ENCODE measurements around the gene GCGR. TPM values are rescaled to one million over a fixed set of nuclear protein-coding genes. Genes with fewer than 3 reads are reported as not detected.

Gene GCGR
- total RNA-seq, 1 donor from 2014 or later, result not detected

- peaks cover 9% of the 10 kb centered on the region for H3K4me1 Mint-ChIP-seq (ENCODE audit: low read depth, unreplicated experiment)
- FAIRE-seq (no peak), DNase-seq (ENCODE audit: low read depth) (no peak)
- no peak overlapping the region for H3K4me2 ChIP-seq (ENCODE audit: low read length)
- no peak overlapping the region for H3K27ac ChIP-seq (ENCODE audit: low read depth, low read length)
- peaks cover 3% of the 10 kb centered on the region for H3K27me3 Mint-ChIP-seq (ENCODE audit: low read depth, unreplicated experiment)
- no peaks in the 10 kb centered on the region for H3K27me3 ChIP-seq (ENCODE audit: insufficient read depth, low read length)
- H3K9ac ChIP-seq (ENCODE audit: low read length), result no peak overlapping the region
- TF ChIP-seq EZH2 (IDR thresholded peaks at IDR 0.05; ENCODE audit: insufficient read depth, low read length) (no peak), CTCF (IDR thresholded peaks at IDR 0.05; ENCODE audit: insufficient read depth, low read depth, low read length) (no peak)
- peaks cover 66% of the 10 kb centered on the region for H3K79me2 ChIP-seq (ENCODE audit: insufficient read depth, low read length)
- no peaks in the 10 kb centered on the region for H3K36me3 ChIP-seq (ENCODE audit: insufficient read depth, low read length)
- H3K36me3 Mint-ChIP-seq (ENCODE audit: low read depth, unreplicated experiment), result no peaks in the 10 kb centered on the region
- no peak overlapping the region for H3K27ac Mint-ChIP-seq (ENCODE audit: unreplicated experiment)
- H4K20me1 ChIP-seq (ENCODE audit: insufficient read depth, low read length), result peaks cover 57% of the 10 kb centered on the region
- H3K4me1 ChIP-seq (ENCODE audit: insufficient read depth, low read length), result peaks cover 13% of the 10 kb centered on the region
- H3K4me3 ChIP-seq (ENCODE audit: insufficient read depth, low read depth, low read length), result no peak overlapping the region
- H3K9me3 Mint-ChIP-seq (ENCODE audit: unreplicated experiment), result peaks cover 1% of the 10 kb centered on the region
- no peak overlapping the region for H3K4me3 Mint-ChIP-seq (ENCODE audit: unreplicated experiment)
- no peak overlapping the region for H2AFZ ChIP-seq (ENCODE audit: low read depth, low read length)
- no peaks in the 10 kb centered on the region for H3K9me3 ChIP-seq (ENCODE audit: insufficient read depth, low read depth, low read length)
Observed at GRCh38 chr17:81828656-81829055, 24.7 kb downstream of the GCGR start.

DNA sequence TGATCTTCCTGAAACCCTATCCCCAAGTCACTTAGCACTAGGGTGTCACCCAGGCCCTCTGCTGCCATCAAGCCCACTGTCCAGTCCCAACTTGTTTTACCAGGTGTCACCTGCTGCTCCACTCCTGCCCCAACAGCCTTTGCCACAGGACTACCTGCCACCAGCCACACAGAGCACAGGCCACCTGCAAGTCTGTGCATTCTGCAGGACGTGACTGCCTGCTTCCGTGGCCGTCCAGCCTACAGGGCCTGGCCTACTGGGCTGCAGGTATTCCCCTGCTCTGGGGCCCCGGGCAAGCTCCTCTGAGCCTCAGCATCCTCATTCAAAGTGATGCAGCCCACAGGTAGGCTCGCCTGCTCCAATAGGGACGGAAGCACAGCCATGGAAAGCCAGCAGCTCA, 25.9 kb downstream of the GCGR start:
- no peak overlapping the region for H3K9ac ChIP-seq (ENCODE audit: low read length)
- TF ChIP-seq CTCF (IDR thresholded peaks at IDR 0.05; ENCODE audit: insufficient read depth, low read depth, low read length) (no peak), EZH2 (IDR thresholded peaks at IDR 0.05; ENCODE audit: insufficient read depth, low read length) (no peak)
- no peaks in the 10 kb centered on the region for H3K9me3 ChIP-seq (ENCODE audit: insufficient read depth, low read depth, low read length)
- DNase-seq (ENCODE audit: low read depth), result no peak
- H3K36me3 ChIP-seq (ENCODE audit: insufficient read depth, low read length), result no peaks in the 10 kb centered on the region
- peaks cover 52% of the 10 kb centered on the region for H4K20me1 ChIP-seq (ENCODE audit: insufficient read depth, low read length)
- H3K79me2 ChIP-seq (ENCODE audit: insufficient read depth, low read length), result peaks cover 61% of the 10 kb centered on the region
- no peak overlapping the region for H2AFZ ChIP-seq (ENCODE audit: low read depth, low read length)
- peaks cover 17% of the 10 kb centered on the region for H3K4me1 ChIP-seq (ENCODE audit: insufficient read depth, low read length)
- H3K4me3 Mint-ChIP-seq (ENCODE audit: unreplicated experiment), result no peak overlapping the region
- no peak overlapping the region for H3K4me2 ChIP-seq (ENCODE audit: low read length)
- no peak overlapping the region for H3K27ac Mint-ChIP-seq (ENCODE audit: unreplicated experiment)
- no peaks in the 10 kb centered on the region for H3K27me3 ChIP-seq (ENCODE audit: insufficient read depth, low read length)
- H3K4me3 ChIP-seq (ENCODE audit: insufficient read depth, low read depth, low read length), result no peak overlapping the region
- FAIRE-seq, result no peak
- H3K9me3 Mint-ChIP-seq (ENCODE audit: unreplicated experiment), result peaks cover 1% of the 10 kb centered on the region
- H3K4me1 Mint-ChIP-seq (ENCODE audit: low read depth, unreplicated experiment), result peaks cover 9% of the 10 kb centered on the region
- H3K36me3 Mint-ChIP-seq (ENCODE audit: low read depth, unreplicated experiment), result no peaks in the 10 kb centered on the region
- no peak overlapping the region for H3K27ac ChIP-seq (ENCODE audit: low read depth, low read length)
- peaks cover 3% of the 10 kb centered on the region for H3K27me3 Mint-ChIP-seq (ENCODE audit: low read depth, unreplicated experiment)

DNA sequence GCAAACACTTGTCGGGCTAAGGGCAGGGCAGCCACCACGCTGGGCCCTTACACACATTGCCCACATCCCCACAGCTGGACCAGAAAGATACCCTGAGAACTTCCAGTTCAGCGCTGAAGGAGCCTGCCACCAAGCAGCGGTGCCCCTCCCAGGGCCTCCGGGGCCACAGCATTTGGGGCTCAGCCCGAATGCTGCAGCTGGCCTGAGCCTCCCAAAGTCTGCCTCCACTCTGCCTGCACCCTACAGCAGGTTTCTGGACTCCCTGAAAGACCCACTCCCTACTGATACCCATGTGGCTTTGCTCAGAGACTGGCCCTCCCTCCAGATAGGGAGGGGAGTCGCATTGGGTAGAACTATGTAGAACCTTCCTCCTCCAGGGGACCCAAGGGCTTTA, 27.6 kb downstream of the GCGR start:
- H3K4me1 Mint-ChIP-seq (ENCODE audit: low read depth, unreplicated experiment), result peaks cover 9% of the 10 kb centered on the region
- peak overlapping the region; percentile 94 for H3K27ac Mint-ChIP-seq (ENCODE audit: unreplicated experiment)
- H3K4me3 ChIP-seq (ENCODE audit: insufficient read depth, low read depth, low read length), result no peak overlapping the region
- H3K9ac ChIP-seq (ENCODE audit: low read length), result peak overlapping the region; percentile 87
- H3K79me2 ChIP-seq (ENCODE audit: insufficient read depth, low read length), result peaks cover 48% of the 10 kb centered on the region
- DNase-seq (ENCODE audit: low read depth) (no peak), FAIRE-seq (no peak)
- TF ChIP-seq CTCF (IDR thresholded peaks at IDR 0.05; ENCODE audit: insufficient read depth, low read depth, low read length), result no peak
- TF ChIP-seq EZH2 (IDR thresholded peaks at IDR 0.05; ENCODE audit: insufficient read depth, low read length), result no peak
- H3K27me3 Mint-ChIP-seq (ENCODE audit: low read depth, unreplicated experiment), result no peaks in the 10 kb centered on the region
- peaks cover 37% of the 10 kb centered on the region for H4K20me1 ChIP-seq (ENCODE audit: insufficient read depth, low read length)
- H3K36me3 ChIP-seq (ENCODE audit: insufficient read depth, low read length), result no peaks in the 10 kb centered on the region
- H2AFZ ChIP-seq (ENCODE audit: low read depth, low read length), result no peak overlapping the region
- no peak overlapping the region for H3K27ac ChIP-seq (ENCODE audit: low read depth, low read length)
- H3K36me3 Mint-ChIP-seq (ENCODE audit: low read depth, unreplicated experiment), result no peaks in the 10 kb centered on the region
- peak overlapping the region; percentile 92 for H3K4me3 Mint-ChIP-seq (ENCODE audit: unreplicated experiment)
- H3K9me3 ChIP-seq (ENCODE audit: insufficient read depth, low read depth, low read length), result no peaks in the 10 kb centered on the region
- peaks cover 1% of the 10 kb centered on the region for H3K9me3 Mint-ChIP-seq (ENCODE audit: unreplicated experiment)
- H3K4me1 ChIP-seq (ENCODE audit: insufficient read depth, low read length), result peaks cover 17% of the 10 kb centered on the region
- H3K4me2 ChIP-seq (ENCODE audit: low read length), result peak overlapping the region; percentile 91
- H3K27me3 ChIP-seq (ENCODE audit: insufficient read depth, low read length), result no peaks in the 10 kb centered on the region

Data from astrocyte (in vitro differentiated cells and primary cell).